Fibroblast of villous mesenchyme (primary cell): ENCODE data around the gene FBXO44. TPM values are rescaled to one million over a fixed set of nuclear protein-coding genes. Genes with fewer than 3 reads are reported as not detected.

Experiments used
- DNase-seq: peaks from one replicate; pipeline ENCODE4 v3.0.0-alpha.2; 2010; ENCODE audit warnings: low read depth
- H3K4me3 ChIP-seq: 2 replicates; pipeline ENCODE4 v1.5.1; 2011; ENCODE audit warnings: low read depth, mild to moderate bottlenecking, low read length
- CTCF ChIP-seq: IDR thresholded peaks from 2 replicates; pipeline ENCODE4 v1.5.1; 2012; ENCODE audit warnings: low read depth, mild to moderate bottlenecking, low read length; ENCODE audit not compliant: insufficient read depth
- total RNA-seq: library from RNA; depleted of rRNA; stranded (reverse); fragments of >200 nt; gene quantifications from 2 replicates; pipeline ENCODE4 v1.2.3, GENCODE V29; 2012

FBXO44 gene
- total RNA-seq, 1 donor = 14.2 TPM

- no peak overlapping the region for H3K4me3 ChIP-seq
- no peak for TF ChIP-seq CTCF
- peak; percentile 14 for DNase-seq
Observed at GRCh38 chr1:11615090-11615489, 39.6 kb upstream of the FBXO44 start.

GRCh38 chr1:11616766-11617165, 37.9 kb upstream of the FBXO44 start:
- DNase-seq = no peak
- no peak overlapping the region for H3K4me3 ChIP-seq
- no peak for TF ChIP-seq CTCF

- H3K4me3 ChIP-seq = no peak overlapping the region
- TF ChIP-seq CTCF = no peak
- DNase-seq = no peak
Observed at GRCh38 chr1:11617314-11617713, 37.4 kb upstream of the FBXO44 start.

DNA sequence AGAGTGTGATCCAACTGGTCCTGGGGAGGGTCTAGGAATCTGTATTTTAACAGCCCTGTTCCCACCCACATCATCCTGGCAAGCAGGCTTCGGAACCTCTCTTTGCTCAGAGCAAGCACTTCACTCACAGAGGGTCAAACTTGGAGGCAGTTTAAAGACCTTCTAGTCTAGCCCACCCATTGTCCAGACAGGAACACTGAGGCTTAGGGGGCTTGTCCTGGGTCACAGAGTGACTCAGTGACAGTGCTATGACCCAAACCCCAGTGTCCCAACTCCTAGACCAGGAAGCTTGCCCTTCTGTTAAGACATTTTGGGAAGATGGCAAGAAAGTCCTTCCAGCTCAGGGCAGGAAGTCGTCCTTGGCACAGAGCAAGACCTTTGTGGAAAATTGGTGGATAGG, 36.9 kb upstream of the FBXO44 start:
- H3K4me3 ChIP-seq = no peak overlapping the region
- TF ChIP-seq CTCF = no peak
- DNase-seq = no peak

GRCh38 chr1:11620405-11620804, 34.3 kb upstream of the FBXO44 start:
- no peak overlapping the region for H3K4me3 ChIP-seq
- no peak for DNase-seq
- no peak for TF ChIP-seq CTCF

DNA sequence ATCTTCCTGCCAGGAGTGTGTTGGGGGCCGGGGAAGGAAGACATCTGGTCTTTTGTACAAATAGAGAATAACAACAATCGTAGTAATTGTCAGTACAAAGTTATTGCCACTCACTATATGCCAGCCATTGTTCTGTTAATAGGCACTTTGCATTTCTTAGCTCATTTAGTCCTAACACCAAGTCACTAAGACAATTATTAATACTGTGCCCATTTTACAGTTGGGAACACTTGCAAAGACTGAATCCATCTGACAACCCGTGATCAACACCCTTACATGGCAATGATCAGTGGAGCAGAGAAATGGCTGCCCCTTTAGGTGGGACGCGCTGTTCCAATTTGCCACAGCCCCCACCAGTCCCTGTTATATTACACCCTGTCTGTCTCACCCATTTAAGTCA, 33.8 kb upstream of the FBXO44 start:
- H3K4me3 ChIP-seq = no peak overlapping the region
- TF ChIP-seq CTCF = no peak
- DNase-seq = no peak

- no peak overlapping the region for H3K4me3 ChIP-seq
- DNase-seq = no peak
- TF ChIP-seq CTCF = no peak
Observed at GRCh38 chr1:11622398-11622797, 32.3 kb upstream of the FBXO44 start.
